Fibroblast of the aortic adventitia (primary cell): ENCODE measurements around the gene SPECC1. TPM values are rescaled to one million over a fixed set of nuclear protein-coding genes. Genes with fewer than 3 reads are reported as not detected.

Experiments used
- DNase-seq: peaks from one replicate; pipeline ENCODE4 v3.0.0-alpha.2; 2010; ENCODE audit warnings: low read depth
- H3K4me3 ChIP-seq: 2 replicates; pipeline ENCODE4 v1.5.1; 2011; ENCODE audit warnings: low read depth, mild to moderate bottlenecking, control low read depth, low read length, moderate library complexity
- total RNA-seq: library from RNA; depleted of rRNA; stranded (reverse); fragments of >200 nt; gene quantifications from 2 replicates; pipeline ENCODE4 v1.2.3, GENCODE V29; 2012; ENCODE audit warnings: low replicate concordance
- TF ChIP-seq, protein P1 (sequence below): IDR thresholded peaks from 2 replicates; pipeline ENCODE4 v1.5.1; 2011; ENCODE audit warnings: mild to moderate bottlenecking, low read length, control low read depth, inconsistent platforms; ENCODE audit not compliant: insufficient read depth

Gene SPECC1
- total RNA-seq, 1 donor, result 16.8 TPM

DNA sequence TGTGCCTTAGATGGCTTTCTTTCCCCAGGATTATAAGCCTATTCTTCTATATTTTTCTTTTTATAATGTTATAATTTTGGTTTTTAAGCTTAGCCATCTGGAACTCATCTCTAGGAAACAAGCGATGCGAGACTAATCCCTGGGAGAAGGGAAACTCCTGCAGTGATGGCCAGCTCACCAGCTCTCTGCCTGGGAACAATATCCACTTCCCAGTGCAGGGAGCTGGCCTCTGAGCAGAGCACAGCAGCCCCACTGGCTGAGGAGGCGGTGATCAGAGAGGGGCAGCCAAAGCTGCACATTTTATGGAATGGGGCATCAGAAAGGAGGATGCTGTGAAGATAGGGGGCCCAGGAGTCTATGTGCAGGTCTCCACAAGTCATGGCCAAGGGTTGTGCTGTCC, 274.9 kb downstream of the SPECC1 start:
- no peak overlapping the region for H3K4me3 ChIP-seq
- DNase-seq, result no peak
- TF ChIP-seq, protein P1, sequence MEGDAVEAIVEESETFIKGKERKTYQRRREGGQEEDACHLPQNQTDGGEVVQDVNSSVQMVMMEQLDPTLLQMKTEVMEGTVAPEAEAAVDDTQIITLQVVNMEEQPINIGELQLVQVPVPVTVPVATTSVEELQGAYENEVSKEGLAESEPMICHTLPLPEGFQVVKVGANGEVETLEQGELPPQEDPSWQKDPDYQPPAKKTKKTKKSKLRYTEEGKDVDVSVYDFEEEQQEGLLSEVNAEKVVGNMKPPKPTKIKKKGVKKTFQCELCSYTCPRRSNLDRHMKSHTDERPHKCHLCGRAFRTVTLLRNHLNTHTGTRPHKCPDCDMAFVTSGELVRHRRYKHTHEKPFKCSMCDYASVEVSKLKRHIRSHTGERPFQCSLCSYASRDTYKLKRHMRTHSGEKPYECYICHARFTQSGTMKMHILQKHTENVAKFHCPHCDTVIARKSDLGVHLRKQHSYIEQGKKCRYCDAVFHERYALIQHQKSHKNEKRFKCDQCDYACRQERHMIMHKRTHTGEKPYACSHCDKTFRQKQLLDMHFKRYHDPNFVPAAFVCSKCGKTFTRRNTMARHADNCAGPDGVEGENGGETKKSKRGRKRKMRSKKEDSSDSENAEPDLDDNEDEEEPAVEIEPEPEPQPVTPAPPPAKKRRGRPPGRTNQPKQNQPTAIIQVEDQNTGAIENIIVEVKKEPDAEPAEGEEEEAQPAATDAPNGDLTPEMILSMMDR, result no peak

DNA sequence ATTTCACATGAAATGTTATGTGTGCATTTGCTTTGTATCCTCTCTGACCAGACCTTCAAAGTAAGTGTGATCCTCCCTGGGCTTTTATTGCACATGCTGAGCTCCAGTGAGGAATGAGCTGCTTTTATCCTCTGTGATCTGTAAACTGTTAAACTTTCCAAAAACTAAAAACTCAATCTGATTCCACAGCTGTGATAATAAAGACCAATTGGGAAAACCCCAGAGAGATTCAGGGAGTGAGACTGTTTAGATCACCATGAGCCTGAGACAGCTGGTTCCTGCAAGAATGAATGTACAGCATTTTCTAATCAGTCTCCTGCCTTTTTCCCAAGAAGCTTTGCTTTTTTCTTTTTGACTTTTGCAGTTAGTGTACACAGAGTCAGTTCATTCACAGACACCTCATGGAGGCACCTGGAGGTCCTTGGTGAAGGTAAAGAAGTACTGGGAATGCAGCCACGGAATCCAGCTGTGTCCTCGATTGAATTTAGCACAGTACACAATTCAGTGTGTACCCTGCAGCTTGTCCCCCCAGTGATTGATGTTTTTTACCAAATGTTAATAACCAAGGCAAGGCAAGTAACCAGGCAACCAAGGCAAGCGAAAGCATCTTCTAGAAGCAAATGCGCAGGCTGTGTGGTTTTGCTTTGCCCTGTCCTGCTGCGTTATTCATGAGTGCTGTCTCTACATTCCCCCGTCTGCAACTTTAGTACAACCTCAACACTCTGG, 275.6 kb downstream of the SPECC1 start:
- no peak for DNase-seq
- H3K4me3 ChIP-seq, result no peak overlapping the region
- TF ChIP-seq, protein P1, result no peak

DNA sequence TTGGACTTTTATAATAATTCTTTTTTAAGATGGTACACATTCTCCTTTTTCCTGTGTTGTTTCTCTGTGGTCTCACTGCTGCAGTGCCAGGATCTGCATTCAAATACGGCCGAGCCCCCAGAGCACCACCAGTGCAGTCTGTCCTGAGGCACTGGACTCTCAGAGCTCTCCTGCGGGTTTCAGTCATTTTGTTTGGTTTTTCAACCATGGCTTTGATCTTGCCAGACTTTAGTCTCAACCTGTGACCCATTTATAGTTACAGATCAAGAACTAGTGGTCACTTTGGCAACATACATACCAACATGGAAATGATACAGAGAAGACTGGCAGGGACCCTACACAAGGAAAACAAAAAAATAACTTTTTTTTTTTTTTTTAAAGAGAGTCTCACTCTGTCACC, 280.8 kb downstream of the SPECC1 start:
- TF ChIP-seq, protein P1, result no peak
- no peak overlapping the region for H3K4me3 ChIP-seq
- no peak for DNase-seq

DNA sequence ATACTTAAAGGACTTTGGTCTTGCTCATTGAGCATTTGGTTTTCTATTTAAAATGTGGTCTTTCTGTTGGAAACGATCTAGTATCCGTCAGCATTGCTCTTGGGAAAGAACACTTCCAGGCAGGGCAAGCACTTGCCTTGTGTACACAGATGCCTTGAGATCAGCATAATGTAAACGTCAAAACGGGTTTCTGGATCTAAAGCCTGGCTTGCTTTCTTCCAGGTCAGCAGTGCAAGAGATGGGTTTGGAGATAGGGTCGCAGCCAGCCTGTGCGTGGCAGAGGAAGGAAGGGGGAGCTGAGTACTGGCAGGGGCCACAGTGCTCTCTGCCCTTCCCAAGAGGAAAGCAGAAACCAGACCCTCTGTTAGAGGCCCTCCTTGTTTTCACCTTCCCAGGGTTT, 282.7 kb downstream of the SPECC1 start:
- DNase-seq, result no peak
- no peak overlapping the region for H3K4me3 ChIP-seq
- TF ChIP-seq, protein P1, result no peak

DNA sequence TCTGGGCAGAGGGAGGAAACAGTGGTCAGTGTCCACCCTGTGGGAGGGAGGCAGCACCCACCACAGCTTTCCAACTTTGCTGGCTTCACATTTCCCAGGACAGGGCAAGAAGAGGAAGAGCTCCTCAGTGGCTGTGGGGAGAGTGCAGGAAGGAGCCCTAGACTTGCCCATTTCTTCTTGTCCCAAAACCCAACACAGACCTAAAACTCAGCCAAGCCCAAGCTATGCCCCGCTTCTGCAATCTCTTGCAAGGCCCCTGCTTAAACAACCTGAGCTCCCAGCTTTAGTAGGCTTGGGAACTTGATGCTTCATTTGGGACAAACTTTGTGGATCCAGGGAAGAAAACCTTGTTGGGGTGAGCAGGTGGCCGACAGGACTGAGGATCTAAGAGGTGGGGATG, 284.3 kb downstream of the SPECC1 start:
- TF ChIP-seq, protein P1, result no peak
- H3K4me3 ChIP-seq, result no peak overlapping the region
- DNase-seq, result no peak

DNA sequence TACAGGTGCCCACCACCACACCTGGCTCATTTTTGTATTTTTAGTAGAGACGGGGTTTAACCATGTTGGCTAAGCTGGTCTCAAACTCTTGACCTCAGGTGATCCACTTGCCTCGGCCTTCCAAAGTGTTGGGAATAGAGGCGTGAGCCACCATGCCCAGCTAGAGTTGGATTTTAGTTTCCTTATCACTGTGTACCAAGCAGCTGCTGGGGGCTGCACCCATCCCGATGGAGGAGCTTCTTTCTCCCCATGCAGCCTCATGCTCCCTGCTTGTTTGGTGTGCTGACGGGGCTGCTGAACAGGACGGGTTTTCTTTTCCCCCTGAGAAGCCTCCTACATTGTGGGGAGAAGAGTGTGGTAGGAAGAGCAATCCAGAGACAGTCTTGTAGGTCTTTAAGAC, 285.0 kb downstream of the SPECC1 start:
- DNase-seq, result no peak
- no peak overlapping the region for H3K4me3 ChIP-seq
- TF ChIP-seq, protein P1, result no peak

DNA sequence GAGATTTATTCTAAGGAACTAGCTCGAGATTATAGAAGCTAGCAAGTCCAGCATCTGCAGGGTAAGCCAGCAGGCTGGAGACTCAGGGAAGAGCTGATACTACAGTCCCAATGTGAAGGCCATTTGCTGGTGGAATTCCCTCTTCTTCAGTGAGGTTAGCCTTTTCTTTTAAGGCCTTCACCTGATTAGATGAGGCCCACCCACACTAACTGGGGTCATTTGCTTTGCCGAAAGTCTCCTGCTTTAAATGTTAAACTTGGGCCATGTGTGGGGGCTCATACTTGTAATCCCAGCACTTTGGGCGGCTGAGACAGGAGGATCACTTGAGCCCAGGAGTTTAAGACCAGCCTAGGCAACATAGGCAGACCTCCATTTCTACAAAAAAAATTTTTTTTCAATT, 289.9 kb downstream of the SPECC1 start:
- no peak overlapping the region for H3K4me3 ChIP-seq
- TF ChIP-seq, protein P1, result no peak
- DNase-seq, result no peak
